Activated gamma-delta T cell treated with anti-CD3 and anti-CD28 coated beads, Interleukin-2, amount 50 U/mL, for 16 hours (primary cell): ENCODE data around the gene HOMER1.

Experiments used
- DNase-seq: peaks from one replicate; pipeline ENCODE4 v3.0.0-alpha.2; 2020; ENCODE audit warnings: low read depth

HOMER1 gene

DNA sequence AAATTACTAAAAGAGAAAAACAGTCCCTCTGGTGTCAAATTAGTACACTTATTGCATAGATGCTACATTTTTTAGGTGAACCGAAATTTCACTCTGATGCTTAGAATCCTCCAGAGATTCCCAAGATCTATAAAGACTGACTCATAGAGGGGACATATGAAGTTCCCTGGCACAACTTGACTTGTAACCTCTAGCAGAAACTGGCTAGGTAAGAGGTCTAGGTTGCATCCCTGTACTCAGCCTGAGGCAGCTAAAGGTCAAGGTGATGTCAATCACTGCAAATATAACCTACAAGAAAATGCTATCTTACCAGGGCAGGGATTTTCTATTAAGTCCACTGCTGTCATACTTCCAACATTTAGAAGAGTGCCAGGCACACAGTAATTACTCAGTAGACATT is 24.2 kb downstream of the HOMER1 start:
- DNase-seq = no peak

DNA sequence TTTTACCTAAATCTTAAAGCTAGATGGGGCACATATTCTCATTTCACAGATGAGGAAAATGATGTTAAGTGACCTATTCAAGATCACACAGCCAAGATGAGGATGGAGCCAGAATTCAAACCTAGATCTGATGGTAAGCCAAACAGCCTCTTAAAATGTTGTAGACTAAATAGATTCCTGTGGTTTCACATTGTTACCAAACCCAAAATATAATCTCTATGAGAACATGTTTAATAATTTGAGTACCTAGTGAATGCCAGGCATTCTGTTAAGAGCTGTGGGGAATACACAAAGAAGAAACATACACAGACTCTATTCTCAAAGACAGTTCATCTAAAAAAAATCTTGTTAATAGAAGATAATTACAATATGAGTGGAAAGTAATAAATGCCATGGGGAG is 25.2 kb downstream of the HOMER1 start:
- DNase-seq = no peak

- no peak for DNase-seq
Observed at GRCh38 chr5:79488058-79488457, 25.9 kb downstream of the HOMER1 start.

- DNase-seq = no peak
Observed at GRCh38 chr5:79487251-79487650, 26.7 kb downstream of the HOMER1 start.

- no peak for DNase-seq
Observed at GRCh38 chr5:79486116-79486515, 27.8 kb downstream of the HOMER1 start.

GRCh38 chr5:79484731-79485130 is 29.2 kb downstream of the HOMER1 start:
- no peak for DNase-seq

- DNase-seq = no peak
Observed at GRCh38 chr5:79481574-79481973, 32.4 kb downstream of the HOMER1 start.

DNA sequence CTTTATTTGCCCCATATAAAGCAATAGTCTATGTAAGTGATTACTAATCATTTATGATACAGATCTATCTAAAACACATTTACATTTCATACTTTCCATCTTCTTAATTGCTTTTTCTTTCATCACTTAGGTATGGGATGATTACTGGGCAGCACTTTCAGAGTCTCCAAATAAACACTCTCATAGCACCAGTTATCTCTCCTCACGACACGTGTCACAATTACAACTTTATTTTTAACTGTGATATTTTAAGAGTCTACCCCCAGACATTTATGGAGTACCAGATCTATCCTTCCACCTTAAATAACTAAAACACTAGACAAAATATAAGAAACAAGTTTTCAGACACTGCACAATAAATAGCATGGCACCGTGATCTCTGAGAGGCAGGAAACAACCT is 32.9 kb downstream of the HOMER1 start:
- no peak for DNase-seq

DNA sequence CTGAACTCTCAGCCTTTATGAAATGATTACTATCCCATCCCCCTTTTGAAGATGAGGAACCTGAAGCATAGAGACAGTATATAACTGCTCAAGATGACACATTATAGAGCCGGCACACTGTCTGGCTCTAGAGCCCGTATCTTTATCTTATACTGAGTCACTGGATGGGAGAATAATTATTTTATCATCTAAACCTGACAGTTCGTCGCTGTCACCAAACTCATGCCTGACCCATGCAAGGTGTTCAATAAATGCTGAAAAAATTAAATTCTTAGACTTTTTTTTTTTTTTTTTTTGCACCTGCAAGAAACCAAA is 38.8 kb downstream of the HOMER1 start:
- no peak for DNase-seq

DNA sequence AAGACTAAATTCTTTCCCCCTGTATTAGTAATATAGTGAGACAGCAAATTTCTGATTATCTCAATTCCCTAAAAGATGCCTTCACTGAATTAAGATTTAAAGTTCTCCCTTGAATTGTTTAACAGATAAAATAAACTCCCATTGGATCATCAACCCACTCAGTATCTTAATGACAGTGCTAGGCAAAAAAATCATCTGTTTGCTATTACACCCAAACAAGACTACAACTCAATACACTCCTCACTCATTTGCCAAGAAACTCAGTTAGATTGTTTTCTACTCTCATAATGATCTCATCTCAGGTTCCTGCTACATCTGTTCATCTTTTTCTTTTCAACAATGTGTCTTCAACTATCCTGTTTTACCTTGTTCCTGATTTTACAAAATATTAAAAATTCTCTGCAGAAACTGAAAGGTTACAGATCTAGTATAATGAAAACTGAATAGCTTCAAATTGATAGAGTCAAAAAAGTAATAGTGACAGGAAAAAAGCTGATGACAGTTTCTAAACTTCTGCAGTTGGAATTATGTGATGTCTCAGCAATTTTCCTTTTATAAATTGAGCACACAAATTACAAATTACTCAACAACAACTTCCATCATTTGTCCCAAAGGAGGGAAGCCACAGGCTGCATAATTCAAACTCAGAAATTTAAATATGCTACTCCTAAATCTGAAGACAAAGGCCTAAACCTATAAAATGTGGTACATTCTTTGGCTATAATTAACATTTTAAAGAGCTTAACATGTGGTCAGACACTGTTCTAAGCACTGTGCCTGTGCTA is 39.4 kb downstream of the HOMER1 start:
- DNase-seq = no peak

DNA sequence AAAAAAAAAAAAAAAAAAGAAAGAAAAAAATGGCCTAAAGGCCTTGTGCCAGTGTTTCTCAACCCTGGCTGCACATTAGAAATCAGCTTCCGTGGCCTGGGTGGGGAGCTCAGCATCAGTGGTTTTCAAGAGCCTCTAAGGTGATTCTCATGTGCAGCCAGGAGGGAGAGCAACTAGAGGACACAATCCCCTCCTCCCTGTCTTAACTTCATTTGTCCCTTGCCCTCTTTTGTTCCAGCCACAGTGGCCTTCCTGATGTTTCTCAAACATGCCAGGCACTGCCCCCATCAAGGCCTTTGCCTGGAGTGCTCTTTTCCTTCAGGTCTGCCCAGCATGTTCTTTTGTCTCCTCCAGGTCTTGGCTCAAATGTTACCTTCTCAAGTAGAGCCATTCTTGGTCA is 42.4 kb downstream of the HOMER1 start:
- DNase-seq = no peak

DNA sequence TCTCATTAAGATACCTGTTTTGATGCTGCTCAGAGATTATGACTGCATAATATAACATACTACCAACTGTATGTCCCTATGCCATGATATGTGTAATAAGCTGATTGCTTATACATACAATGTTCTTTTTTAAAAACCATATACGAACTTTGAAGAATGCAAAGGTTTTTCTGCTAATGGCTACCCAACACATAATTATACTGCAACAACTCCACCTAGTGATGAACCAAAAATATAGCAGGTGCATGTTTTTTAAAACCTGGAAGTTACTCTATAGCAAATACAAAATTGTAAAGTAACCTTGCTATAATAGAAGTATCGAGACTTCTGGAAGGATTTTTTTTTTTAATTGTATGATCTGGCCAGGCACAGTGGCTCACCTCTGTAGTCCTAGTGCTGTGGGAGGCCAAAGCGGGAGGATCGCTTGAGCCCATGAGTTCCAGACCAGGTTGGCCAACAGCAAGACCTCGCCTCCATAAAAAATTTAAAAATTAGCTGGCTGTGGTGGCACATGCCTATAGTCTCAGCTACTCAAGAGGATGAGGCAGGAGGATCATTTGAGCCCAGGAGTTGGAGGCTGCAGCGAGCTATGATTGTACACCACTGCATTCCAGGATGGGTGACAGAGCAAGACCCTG is 49.1 kb downstream of the HOMER1 start:
- no peak for DNase-seq

DNA sequence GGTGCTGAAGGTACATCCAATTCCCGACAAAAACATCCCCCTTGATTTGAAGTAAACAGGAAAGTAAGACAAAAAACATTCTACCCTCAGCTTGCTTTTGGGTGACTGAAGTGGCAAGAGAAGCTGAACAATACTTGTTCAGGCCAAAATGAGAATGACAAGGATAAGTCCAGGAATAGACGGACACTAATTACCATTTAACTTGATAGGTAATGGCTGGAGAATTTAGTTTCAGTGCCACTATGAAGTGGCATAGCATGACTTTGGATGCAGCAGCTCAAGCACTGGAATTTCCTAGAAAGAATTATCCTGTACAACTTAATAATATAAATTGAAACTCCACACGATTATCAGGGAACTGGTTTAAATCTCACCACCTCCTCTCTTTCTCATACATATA is 49.7 kb downstream of the HOMER1 start:
- DNase-seq = no peak

DNA sequence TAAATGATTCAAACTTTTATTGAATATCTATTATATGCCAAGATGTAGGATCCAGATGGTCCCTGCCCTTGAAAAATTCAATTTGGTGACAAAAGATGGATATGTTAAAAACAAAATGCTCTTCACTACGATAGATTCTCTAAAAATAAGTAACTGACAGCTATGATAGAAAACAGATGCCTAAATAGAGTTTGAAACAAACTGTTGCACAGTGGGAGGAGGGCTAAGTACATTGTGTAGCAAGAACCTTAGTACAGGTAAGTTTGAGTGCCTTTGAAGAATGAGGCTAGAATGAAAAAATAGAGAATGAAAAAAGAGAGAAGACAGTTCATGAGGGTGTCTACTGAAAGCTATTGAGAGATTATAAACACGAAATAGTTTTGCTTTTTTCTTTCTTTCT is 54.3 kb downstream of the HOMER1 start:
- DNase-seq = no peak

DNA sequence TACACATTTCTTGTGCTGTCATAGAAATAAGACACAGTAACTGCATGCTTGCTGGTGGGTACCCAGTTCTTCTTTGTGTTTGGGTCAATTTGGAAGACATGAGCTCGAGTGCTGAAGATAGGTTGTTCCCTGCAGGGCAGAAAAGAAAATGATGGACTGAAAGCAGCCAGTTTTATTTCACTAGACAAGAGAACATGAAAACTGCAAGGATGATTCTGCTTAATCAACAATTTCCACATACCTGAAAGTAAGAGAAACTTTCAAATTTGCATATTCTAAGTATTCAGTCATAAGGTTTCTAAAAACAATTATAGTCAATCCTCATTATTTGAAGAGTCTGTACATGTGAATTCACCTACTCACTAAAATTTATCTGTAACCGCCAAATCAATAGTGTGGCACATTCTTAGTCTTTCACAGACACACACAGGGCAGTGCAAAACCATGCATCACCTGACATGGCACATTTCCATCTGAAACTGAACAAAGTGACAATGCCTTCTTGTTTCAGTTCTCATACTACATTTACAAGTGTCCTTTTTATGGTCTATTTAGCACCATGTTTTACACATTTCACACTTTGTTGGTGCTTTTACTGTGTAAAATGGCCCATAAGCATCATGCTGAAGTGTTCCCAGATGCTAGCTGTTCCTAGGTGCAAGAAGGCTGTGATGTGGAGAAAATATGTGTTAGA is 56.9 kb downstream of the HOMER1 start:
- DNase-seq = no peak

- no peak for DNase-seq
Observed at GRCh38 chr5:79456400-79456799, 57.5 kb downstream of the HOMER1 start.

DNA sequence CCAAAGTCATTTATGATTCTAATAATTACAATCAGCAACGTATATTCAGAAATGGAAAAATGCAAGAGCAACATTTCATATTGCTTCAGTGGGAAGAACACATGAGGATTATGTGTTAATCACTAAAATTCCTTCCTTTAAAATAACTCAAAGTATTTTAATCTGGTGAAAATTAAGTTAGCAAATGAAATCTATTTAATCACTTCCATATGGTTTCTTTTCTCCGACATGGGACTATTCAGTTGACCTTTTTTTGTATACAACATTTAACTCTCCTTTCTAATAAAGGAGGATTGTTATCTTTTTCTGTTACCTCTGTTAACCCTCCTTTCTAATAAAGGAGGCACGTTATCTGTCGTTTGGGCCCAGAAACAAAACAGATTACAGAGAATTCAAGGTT is 59.9 kb downstream of the HOMER1 start:
- no peak for DNase-seq

DNA sequence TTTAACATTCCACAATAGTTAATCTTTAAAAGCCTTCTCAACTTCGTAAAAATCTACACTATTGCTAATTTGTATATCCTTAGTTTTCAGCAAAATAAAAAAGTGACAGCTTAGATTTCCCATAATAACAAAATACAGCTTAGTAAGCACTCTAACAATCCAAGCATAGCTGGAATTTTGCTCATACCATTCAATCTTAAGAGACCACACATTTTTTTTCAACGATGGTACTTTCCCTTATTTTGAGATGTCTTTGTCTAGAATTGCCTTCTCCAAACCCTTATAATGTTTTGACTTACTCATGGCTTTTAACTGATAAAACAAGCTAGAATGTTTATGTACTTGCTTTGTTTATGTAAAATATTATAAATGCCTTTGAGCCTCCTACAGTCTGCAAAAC is 65.6 kb downstream of the HOMER1 start:
- DNase-seq = no peak

DNA sequence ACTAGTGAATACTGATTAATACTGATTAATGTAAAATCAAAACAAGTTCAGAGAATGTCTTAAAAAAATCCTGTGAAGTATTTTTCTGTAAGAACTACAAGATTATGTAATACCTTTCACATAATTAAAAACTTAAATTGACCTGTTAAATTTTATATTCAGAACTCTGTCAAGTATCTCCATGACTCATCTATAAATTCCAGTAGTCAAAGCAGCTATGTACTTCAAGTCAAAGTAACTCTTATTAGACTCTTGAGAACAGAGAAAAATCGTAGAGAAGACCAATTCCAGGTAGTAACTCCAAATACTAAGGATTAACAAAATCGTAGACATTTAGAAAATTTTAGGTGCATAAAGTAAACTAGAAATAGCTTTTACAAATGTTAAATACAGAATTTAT is 77.1 kb downstream of the HOMER1 start:
- DNase-seq = no peak

- DNase-seq = no peak
Observed at GRCh38 chr5:79436224-79436623, 77.7 kb downstream of the HOMER1 start.

DNA sequence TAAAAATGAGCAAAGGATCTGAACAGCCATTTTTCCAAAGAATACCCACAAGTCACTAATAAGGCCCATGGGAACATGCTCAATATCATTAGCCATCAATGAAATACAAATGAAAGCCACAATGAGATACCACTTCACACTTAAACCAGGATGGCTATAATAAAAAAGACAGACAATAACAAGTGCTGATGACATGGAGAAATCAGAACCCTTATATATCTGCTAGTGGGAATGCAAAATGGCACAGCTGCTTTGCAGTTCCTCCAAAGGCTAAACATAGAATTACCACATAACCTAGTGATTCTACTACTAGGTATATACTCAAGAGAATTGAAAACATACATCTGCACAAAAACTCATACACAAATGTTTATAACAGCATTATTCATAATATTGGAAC is 83.7 kb downstream of the HOMER1 start:
- no peak for DNase-seq

GRCh38 chr5:79423296-79423695 is 90.6 kb downstream of the HOMER1 start:
- DNase-seq = no peak

DNA sequence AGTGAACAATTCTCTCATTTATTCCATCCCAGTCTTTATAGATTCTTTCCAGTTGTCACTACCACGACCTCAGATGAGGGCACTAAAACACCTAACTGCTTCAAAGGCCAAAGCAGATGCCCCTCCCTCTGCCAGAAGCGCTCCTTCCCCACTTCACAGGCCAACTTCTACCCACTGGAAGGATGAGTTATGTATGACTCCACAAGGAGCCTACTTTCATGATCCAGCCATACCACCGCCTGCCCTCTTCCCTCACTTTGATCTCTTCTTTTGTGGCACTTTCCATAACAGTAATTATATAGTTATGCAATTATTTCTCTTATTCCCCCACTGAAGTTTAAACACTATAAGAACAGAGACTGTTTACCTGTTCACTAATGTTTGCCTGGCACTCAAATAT is 93.7 kb downstream of the HOMER1 start:
- DNase-seq = no peak

DNA sequence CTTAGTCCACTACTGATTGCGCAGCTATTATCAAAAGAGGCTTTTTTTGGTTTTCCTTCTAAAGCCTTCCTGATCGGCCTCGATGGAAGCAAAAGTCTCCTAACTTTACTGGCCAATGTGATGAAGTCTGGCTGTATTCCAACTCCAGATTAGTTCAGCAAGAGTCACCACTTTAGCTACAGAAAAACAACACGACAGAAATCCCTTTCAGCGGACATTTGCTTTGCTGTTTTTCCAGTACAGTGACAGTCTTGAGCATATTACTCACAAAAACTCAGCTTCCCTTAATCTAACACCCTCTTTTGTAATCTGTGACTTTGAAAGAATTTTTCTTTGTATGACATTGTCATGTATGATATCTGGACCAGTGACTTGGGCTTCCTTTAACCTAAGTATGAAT is 95.7 kb downstream of the HOMER1 start:
- no peak for DNase-seq
